Astrocyte of the spinal cord (primary cell): Measurements from ENCODE around the gene DLGAP1.

ENCODE experiments used
- DNase-seq: peaks from one replicate; pipeline ENCODE4 v3.0.0; 2011; ENCODE audit warnings: low read depth, low spot score
- H3K4me3 ChIP-seq: 2 replicates; pipeline ENCODE4 v1.5.1; 2011; ENCODE audit warnings: low read depth, mild to moderate bottlenecking, low read length, moderate library complexity
- CTCF ChIP-seq: IDR thresholded peaks from 2 replicates; pipeline ENCODE4 v1.5.1; 2012; ENCODE audit warnings: low read depth, mild to moderate bottlenecking, low read length, inconsistent platforms
- in situ Hi-C: cut with HindIII; loops from 2 replicates; pipeline ENCODE4 v1.10.0; 2017; ENCODE audit warnings: low sequenced_read_pairs

Gene DLGAP1

GRCh38 chr18:3525870-3526420 lies 929.2 kb downstream of the DLGAP1 start:
- no peak overlapping the region for H3K4me3 ChIP-seq
- TF ChIP-seq CTCF = no peak
- in situ Hi-C loops = no loop called here
- DNase-seq = peak; percentile 34

GRCh38 chr18:3524706-3525105 lies 930.4 kb downstream of the DLGAP1 start:
- in situ Hi-C loops = no loop called here
- H3K4me3 ChIP-seq = no peak overlapping the region
- no peak for DNase-seq
- TF ChIP-seq CTCF = no peak

- H3K4me3 ChIP-seq = no peak overlapping the region
- in situ Hi-C loops = no loop called here
- DNase-seq = no peak
- no peak for TF ChIP-seq CTCF
Measured at GRCh38 chr18:3520230-3521085, 934.6 kb downstream of the DLGAP1 start.

- no peak for TF ChIP-seq CTCF
- in situ Hi-C loops = no loop called here
- no peak for DNase-seq
- no peak overlapping the region for H3K4me3 ChIP-seq
Measured at GRCh38 chr18:3514312-3515216, 940.5 kb downstream of the DLGAP1 start.

GRCh38 chr18:3513481-3513880 lies 941.6 kb downstream of the DLGAP1 start:
- in situ Hi-C loops = no loop called here
- DNase-seq = no peak
- no peak overlapping the region for H3K4me3 ChIP-seq
- no peak for TF ChIP-seq CTCF

GRCh38 chr18:3511980-3512379 lies 943.1 kb downstream of the DLGAP1 start:
- in situ Hi-C loops = no loop called here
- no peak overlapping the region for H3K4me3 ChIP-seq
- TF ChIP-seq CTCF = no peak
- DNase-seq = peak; percentile 64
